Measurements from ENCODE around the gene VAMP5.
"Not testable (repeated sequence)": the region's sequence is repeated elsewhere in the genome, so short reads cannot be mapped to it uniquely, and the experiment has no call there.

The VAMP5 gene

DNA sequence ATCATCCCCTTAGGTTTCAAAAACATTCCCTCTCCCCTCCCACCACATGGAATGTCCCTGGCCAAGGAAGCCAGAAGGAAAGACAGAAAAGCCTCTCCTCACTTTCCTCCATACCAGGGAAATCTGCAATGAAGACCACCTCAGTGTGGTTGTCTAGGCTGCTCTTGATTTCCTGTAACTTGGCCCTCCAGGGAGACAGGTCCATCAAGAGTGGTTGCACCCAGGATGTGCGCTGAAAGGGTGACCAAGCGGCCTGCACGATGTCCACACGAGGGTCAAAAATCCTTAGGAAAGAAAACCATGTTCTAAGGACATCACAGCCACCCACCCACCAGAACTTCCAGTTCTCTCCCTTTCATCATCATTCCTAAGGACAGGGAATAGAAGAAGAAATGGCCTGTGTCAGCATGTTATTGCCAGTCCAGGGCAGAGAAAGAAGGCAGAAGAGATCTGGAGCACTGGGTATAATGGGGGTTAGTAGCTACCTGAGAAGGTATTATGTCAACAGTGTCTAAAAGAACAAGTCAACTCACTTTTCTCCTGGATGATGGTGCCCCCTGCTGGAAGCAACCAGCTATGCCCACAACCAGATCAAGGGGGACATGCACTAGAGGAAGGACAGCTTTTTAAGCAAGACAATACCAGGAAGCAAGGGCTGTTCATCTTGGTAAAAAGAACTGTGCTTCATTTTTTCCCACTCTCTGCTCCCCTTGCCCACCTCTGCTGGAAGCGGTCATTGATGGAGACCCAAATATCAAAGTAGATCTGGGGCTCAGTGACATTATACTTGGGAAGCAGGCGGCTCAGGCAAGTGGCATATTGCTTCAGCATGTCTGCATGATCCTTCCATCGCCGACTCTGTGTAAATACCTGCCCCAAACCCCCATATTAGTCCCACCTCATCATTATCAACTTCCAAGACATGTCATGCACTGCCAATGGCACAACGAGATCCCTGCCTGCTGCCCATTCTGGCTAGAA, 32.2 kb upstream of the VAMP5 start:
- peak; percentile 67 to 89 (median 82) for DNase-seq

DNA sequence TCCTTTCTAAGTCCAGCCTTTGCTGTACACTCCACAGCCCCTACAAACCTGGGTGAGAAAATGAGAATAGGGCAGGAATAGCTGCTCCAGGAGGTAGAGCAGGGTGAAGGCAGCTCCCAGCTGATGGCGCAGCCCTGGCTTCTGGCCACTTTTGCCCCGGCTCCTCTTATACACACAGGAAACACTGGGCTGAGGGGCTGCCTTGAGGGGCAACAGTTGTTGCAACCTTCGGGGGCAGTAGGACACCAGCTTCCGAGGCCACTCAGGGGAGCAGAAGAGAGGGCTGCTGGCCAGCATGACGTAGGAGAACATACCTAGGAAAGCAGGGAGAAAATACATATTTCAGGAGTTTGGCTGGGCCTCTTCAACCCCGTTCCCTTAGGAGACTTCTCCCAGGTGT, 31.0 kb upstream of the VAMP5 start:
- no peak for DNase-seq

GRCh38 chr2:85554980-85555612, 29.1 kb upstream of the VAMP5 start:
- no peak for DNase-seq

- DNase-seq = no peak
These were observed 27.1 kb upstream of the VAMP5 start for GRCh38 chr2:85557130-85557529.

GRCh38 chr2:85558160-85558559, 26.1 kb upstream of the VAMP5 start:
- no peak for DNase-seq

DNA sequence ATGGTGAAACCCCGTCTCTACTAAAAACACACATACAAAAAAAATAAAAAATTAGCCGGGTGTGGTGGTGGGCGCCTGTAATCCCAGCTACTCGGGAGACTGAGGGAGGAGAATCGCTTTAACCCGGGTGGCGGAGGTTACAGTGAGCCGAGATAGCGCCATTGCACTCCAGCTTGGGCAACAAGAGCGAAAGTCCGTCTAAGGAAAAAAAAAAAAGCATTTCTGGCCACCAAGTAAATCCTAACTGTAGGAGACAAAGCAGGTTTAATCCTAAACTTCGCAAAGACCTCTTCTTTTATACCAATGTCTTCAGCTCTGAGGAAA, 23.9 kb upstream of the VAMP5 start:
- not testable (repeated sequence) for DNase-seq

GRCh38 chr2:85560812-85561279, 23.4 kb upstream of the VAMP5 start:
- no peak for DNase-seq

- DNase-seq = peak; percentile 85 to 95 (median 91)
These were observed 22.7 kb upstream of the VAMP5 start, which contains the start of gene GGCX for GRCh38 chr2:85561280-85562212. GGCX (minus strand) TSS chr2:85561493; CDS start chr2:85561428, 65 bp downstream.

- DNase-seq = no peak
These were observed 20.1 kb upstream of the VAMP5 start for GRCh38 chr2:85564144-85564563.

DNA sequence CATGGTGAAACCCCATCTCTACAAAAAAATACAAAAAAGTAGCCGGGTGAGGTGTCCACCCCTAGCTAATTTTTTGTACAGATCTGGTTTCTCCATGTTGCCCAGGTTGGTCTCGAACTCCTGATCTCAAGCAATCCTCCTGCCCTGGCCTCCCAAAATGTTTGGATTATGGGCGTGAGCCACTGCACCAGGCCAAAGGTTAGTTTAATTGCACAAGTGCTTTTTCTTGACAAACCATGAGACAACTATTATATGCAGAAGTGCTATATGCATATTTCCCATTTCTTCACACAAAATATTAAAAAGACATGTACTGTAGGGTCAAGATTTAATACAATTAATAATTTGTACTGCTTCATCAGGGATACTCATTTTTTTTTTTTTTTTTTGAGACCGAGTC, 18.0 kb upstream of the VAMP5 start:
- DNase-seq = no peak

GRCh38 chr2:85575739-85576138, 8.5 kb upstream of the VAMP5 start:
- no peak for DNase-seq

DNA sequence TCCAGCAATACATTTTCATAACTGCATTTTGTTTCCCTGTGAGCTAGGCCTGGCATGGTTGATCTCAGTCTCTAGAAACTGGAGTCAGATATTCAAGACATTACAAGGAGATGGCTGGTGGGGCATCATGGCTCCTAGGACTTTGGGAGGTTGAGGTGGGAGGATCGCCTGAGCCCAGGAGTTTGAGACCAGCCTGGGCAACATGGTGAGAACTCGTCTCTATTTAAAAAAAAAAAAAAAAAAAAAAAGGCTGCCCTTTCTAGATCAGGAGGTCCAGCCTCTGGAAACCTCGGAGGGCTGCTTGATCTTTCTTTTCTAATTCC, 7.2 kb upstream of the VAMP5 start:
- DNase-seq = no peak

- peak; percentile 45 to 60 (median 50) for DNase-seq
These were observed 6.6 kb upstream of the VAMP5 start, which contains the start of gene VAMP8 for GRCh38 chr2:85577386-85578242. VAMP8 (plus strand) TSS chr2:85577586; CDS start chr2:85577647, 61 bp downstream.

- DNase-seq = peak in 1 of 5 donors; percentile 14
These were observed 5.7 kb upstream of the VAMP5 start for GRCh38 chr2:85578243-85579180.

DNA sequence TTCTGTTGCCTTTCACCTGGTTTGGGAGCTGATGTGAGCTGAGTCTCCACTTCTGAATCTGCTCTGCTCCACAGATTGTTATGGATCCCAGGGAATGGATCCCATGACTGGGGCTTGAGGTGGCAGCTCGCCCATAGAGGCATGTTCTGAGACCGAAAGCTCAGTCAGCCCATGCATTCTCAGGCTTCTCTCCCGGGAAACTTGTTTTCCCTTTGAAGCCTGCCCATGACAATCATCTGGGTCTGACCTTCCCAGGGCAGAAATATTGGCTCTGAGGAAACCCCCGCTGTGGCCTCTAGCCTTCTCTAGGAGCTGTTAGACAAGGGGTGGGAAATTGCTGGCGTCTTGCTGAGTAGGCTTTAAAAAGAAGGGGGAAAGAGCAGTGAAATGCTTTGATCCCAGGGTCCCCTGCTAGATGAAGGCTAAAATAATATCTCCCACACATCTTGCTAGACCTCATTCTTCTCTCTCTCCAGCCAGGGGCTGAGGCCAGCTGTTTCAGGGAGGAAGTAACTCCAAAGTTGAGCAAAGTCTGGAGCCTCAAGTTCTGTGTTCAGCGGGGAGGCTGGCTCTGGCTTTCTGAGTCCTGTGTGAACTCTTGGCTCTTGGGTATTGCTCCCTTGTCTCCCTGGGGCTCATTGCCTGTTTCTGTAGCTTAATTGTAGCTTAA, 4.8 kb upstream of the VAMP5 start:
- no peak for DNase-seq

- no peak for DNase-seq
These were observed 4.0 kb upstream of the VAMP5 start for GRCh38 chr2:85580206-85580605.

- no peak for DNase-seq
These were observed 1.7 kb upstream of the VAMP5 start for GRCh38 chr2:85582492-85582891.

GRCh38 chr2:85583667-85584353, 421 bp upstream of the VAMP5 start:
- DNase-seq = peak in 1 of 5 donors; percentile 43
